SJCRH30 (cell line): ENCODE data around the gene RTL1. TPM values are rescaled to one million over a fixed set of nuclear protein-coding genes. Genes with fewer than 3 reads are reported as not detected.

Experiments
- DNase-seq, 2 experiments: peaks; one replicate each; pipeline ENCODE4 v3.0.0-alpha.2; 2015 to 2020
- H3K27ac ChIP-seq: fragments of 250-450 bp; sonication (Bioruptor Pico); 2 replicates; pipeline ENCODE4 v1.5.1; 2020; ENCODE audit warnings: mild to moderate bottlenecking, moderate library complexity
- H3K27me3 ChIP-seq: fragments of 250-450 bp; sonication (Bioruptor Pico); 2 replicates; pipeline ENCODE4 v1.5.1; 2020; ENCODE audit warnings: mild to moderate bottlenecking, moderate library complexity
- H3K36me3 ChIP-seq: fragments of 250-450 bp; sonication (Bioruptor Pico); 2 replicates; pipeline ENCODE4 v1.5.1; 2020; ENCODE audit warnings: mild to moderate bottlenecking, moderate library complexity
- H3K4me1 ChIP-seq: fragments of 250-450 bp; sonication (Bioruptor Pico); 2 replicates; pipeline ENCODE4 v1.5.1; 2020; ENCODE audit warnings: mild to moderate bottlenecking, moderate library complexity
- H3K4me3 ChIP-seq: fragments of 250-450 bp; sonication (Bioruptor Pico); 2 replicates; pipeline ENCODE4 v1.5.1; 2020; ENCODE audit warnings: mild to moderate bottlenecking, moderate library complexity
- H3K9me3 ChIP-seq: fragments of 250-450 bp; sonication (Bioruptor Pico); replicated peaks from 2 replicates; pipeline ENCODE4 v1.5.1; 2020; ENCODE audit warnings: mild to moderate bottlenecking, moderate library complexity
- total RNA-seq: library from RNA; depleted of rRNA; stranded (reverse); fragments of >200 nt; shearing (Covaris generic); gene quantifications from 2 replicates; pipeline ENCODE4 v1.2.3, GENCODE V29; 2014; rRNA removed

The RTL1 gene
- total RNA-seq, 1 experiment from 2014 or later = 0.34 TPM

DNA sequence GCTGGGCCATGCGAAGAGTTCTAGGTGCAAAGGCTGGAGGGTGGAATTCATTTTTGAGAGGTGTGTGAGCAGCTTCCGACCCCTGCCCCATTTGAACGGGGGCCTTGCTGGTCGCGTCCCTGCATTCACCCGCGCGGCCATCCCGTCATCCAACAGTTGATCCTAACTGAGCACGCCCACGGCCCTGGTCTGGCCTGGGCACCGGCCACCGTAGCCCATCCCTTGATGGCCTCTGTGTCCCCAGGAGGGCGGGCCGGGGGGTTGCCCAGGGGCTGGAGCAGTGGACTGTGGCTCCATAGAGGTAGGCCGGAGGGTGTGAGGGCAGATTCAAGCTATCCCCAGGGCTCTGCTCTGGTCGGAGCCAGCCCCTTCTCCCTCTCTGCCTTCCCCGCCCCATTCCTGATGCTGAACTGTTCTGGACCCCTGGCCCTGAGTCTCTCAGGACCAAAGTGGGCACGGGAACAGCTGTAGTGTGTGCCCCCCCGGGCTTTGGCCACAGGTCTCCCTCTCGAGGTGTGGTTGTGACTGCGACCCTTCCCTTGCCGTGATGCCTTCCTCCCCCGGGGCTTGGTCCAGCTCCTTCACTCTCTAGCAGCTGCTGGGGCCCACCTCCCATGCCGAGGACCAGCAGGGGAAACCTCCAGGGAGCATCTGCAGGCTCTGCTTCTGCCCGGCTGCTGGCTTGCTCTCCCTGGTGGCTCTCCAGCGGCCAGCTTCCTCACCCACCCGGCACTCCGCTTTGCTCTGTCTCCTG is 68.6 kb downstream of the RTL1 start:
- Histone ChIP-seq H3K27ac (no peak overlapping the region), H3K27me3 (no peaks in the 10 kb centered on the region), H3K4me3 (no peak overlapping the region), H3K4me1 (no peaks in the 10 kb centered on the region), H3K9me3 (no peaks in the 10 kb centered on the region), H3K36me3 (peaks cover 99% of the 10 kb centered on the region)
- peak; percentile 31 to 43 for DNase-seq

DNA sequence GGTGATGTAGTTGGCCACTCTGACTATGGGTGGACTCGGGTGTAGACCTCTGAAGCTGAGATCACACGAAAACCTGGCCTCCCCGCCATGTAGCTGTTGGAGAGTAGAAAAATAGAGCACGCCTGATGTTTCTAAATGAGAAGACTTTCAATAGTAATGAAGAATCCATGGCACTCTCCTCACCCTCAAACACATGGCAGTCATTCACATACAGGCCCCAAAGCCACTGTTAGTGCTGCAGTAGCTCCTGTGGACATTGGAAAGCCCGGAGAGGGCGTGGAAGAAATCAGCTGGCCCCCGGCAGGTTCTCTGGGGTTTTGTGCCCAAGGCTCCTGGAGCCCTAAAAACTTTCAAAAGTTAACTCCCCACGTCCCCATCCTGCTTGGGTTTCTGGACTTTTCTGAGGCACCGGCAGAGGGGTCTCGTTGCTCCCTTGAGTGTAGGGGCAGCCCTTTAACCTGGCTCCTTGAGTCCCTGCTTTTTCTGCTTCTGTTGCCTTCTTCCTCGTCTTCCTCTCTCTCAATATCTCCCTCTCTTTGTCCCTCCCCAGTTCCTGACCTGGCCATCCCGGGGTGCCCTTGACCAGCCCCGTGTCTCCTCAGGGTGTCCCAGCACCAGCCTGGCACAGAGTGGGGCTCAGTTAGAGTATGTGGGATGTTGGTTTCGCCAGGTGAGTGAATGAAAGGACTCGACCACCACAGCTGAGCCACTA is 69.3 kb downstream of the RTL1 start:
- Histone ChIP-seq H3K4me1 (no peaks in the 10 kb centered on the region), H3K36me3 (peaks cover 99% of the 10 kb centered on the region), H3K27ac (no peak overlapping the region), H3K27me3 (no peaks in the 10 kb centered on the region), H3K4me3 (no peak overlapping the region), H3K9me3 (no peaks in the 10 kb centered on the region)
- DNase-seq = no peak

DNA sequence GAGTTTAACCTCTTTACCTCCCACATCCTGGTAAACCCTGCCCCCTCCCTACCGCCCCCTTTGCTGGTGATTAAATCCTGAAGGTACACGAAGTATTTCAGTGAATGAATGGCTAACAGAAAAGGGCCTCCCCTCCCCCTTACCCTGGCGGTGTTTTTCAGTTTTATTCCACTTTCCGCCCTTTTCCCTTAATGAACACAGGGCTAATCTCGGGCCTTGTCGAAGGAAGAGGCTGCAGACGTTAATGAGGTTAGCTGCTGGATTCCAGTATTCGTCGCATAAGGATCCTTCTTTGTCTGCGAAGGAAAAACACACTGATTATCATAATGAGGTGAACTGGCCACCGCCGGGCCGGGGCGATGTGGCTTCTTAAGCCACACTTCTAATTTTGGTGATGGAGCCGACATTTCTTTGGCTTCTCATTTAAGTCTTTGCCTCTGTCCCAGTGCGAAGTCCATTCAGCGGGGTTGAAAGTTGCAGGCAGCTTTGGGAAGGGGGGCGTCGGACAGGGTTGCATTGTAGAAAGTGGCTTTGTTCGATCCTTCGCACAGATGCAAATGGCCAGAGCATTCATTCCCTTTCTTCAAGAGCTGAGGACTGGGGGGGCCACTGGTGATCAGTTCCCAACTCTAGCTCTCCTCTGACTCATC is 71.1 kb downstream of the RTL1 start:
- DNase-seq = no peak
- H3K4me1 ChIP-seq = no peaks in the 10 kb centered on the region
- no peaks in the 10 kb centered on the region for H3K9me3 ChIP-seq
- H3K36me3 ChIP-seq = peaks cover 91% of the 10 kb centered on the region
- H3K27me3 ChIP-seq = no peaks in the 10 kb centered on the region
- H3K27ac ChIP-seq = no peak overlapping the region
- H3K4me3 ChIP-seq = no peak overlapping the region

DNA sequence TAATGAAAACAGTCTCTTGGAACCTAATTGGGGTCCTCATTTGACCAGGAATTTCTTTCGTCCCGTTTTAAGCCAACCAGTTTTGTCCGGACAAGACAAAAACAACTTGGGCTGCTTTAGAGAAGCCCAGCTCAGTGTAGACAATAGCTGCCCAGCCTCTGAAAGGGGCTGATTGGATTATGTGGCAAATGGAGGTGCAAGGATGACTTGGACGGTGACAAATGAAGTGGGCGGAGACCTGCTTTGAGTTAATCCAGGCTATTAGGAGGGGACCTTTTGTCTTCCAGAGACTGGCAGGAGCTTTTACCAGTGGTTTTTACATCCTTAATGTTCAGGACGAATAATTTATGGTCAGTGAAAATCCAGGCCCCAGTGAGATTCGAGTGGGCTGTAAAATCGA is 72.8 kb downstream of the RTL1 start:
- DNase-seq = no peak
- H3K4me3 ChIP-seq = no peak overlapping the region
- H3K9me3 ChIP-seq = no peaks in the 10 kb centered on the region
- no peaks in the 10 kb centered on the region for H3K4me1 ChIP-seq
- peaks cover 82% of the 10 kb centered on the region for H3K36me3 ChIP-seq
- no peak overlapping the region for H3K27ac ChIP-seq
- no peaks in the 10 kb centered on the region for H3K27me3 ChIP-seq

Other genes with a start within 250 kb of the RTL1 start
- 0.20 and 0.28 TPM in 2 replicates for gene DLK1, start 176.8 kb downstream of the RTL1 start, total RNA-seq
- gene MEG3, start 77.6 kb downstream of the RTL1 start, total RNA-seq = 241 and 419 TPM in 2 replicates